ENCODE measurements around the gene QSOX2. TPM values are rescaled to one million over a fixed set of nuclear protein-coding genes. Genes with fewer than 3 reads are reported as not detected.

QSOX2 gene
- total and polyA plus RNA-seq, 7 donors = 0.60 to 10.1 (median 3.5) TPM

DNA sequence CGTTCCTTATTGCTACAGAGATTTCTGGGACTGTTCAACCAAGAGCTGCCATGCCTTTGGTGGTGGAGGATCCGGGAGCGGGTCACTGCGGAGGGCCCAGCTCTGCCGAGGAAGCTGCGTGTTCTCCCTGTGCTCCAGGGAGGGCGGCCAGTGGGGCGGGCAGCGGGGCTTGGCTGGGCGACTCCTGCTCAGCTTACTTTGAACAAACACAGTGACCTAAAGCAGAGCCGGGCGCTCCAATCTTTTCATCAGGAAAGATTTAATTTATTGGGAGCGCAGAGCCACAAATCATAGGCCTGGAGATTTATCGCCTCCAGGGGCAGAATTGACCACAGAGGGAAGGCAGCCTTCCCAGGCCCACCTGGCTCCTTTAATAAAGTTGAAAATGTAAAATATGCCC is 68.4 kb downstream of the QSOX2 start:
- Histone ChIP-seq H3K27me3 (peaks cover 0 to 49% (median 5%) of the 10 kb centered on the region in 3 donors), H3K36me3 (no peaks in the 10 kb centered on the region), H3K4me1 (no peaks in the 10 kb centered on the region), H3K9me3 (no peaks in the 10 kb centered on the region), H3K27ac (no peak overlapping the region), H3K4me3 (no peak overlapping the region)
- intact Hi-C loops (cut with DNase I) = no loop called here
- 80 to 83% methylated on average over 14 of the region's 14 CpGs for WGBS, 2 donors
- TF ChIP-seq POLR2AphosphoS5 (IDR thresholded peaks at IDR 0.05) (no peak), POLR2A (IDR thresholded peaks at IDR 0.05) (no peak), EP300 (IDR thresholded peaks at IDR 0.05) (no peak)
- TF ChIP-seq, protein P1, sequence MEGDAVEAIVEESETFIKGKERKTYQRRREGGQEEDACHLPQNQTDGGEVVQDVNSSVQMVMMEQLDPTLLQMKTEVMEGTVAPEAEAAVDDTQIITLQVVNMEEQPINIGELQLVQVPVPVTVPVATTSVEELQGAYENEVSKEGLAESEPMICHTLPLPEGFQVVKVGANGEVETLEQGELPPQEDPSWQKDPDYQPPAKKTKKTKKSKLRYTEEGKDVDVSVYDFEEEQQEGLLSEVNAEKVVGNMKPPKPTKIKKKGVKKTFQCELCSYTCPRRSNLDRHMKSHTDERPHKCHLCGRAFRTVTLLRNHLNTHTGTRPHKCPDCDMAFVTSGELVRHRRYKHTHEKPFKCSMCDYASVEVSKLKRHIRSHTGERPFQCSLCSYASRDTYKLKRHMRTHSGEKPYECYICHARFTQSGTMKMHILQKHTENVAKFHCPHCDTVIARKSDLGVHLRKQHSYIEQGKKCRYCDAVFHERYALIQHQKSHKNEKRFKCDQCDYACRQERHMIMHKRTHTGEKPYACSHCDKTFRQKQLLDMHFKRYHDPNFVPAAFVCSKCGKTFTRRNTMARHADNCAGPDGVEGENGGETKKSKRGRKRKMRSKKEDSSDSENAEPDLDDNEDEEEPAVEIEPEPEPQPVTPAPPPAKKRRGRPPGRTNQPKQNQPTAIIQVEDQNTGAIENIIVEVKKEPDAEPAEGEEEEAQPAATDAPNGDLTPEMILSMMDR (IDR thresholded peaks at IDR 0.05) = no peak
- no peak for DNase-seq

DNA sequence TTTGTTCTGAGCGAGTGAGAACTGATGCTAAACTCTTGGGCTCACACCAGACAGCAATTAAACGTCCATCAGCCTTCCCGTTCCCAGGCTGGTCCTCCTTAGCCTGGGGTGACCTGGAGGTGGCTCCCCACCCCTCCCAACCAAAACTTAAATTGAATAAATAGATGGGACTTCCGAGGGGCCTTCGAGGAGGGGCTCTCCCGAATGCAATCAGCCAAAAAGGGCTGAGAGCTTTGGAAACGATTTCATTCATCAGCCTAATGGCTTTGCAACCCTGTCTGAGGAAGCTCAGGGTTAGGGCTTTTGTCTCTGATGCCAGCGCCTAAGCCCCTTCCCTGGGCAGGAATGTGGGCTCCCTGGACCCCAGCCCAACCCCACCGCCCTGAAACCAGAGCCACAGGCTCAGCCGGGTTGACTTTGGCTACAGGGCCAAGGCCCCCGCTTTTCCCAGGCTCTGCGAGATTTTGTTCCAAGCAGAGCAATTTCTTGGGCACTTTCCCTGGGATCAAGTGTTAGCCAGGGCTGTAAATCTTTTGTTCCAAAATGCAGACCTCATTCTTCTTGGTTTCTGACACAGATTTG is 69.9 kb downstream of the QSOX2 start:
- Histone ChIP-seq H3K4me1 (no peaks in the 10 kb centered on the region), H3K27me3 (peaks cover 0 to 62% (median 16%) of the 10 kb centered on the region in 3 donors), H3K9me3 (no peaks in the 10 kb centered on the region), H3K4me3 (no peak overlapping the region), H3K36me3 (no peaks in the 10 kb centered on the region), H3K27ac (no peak overlapping the region)
- WGBS, 2 donors = 48 to 69% methylated on average over 12 of the region's 12 CpGs
- no peak for DNase-seq
- TF ChIP-seq POLR2AphosphoS5 (IDR thresholded peaks at IDR 0.05) (no peak), POLR2A (IDR thresholded peaks at IDR 0.05) (no peak), EP300 (IDR thresholded peaks at IDR 0.05) (no peak)
- TF ChIP-seq, protein P1 (IDR thresholded peaks at IDR 0.05) = no peak
- intact Hi-C loops (cut with DNase I) = no loop called here

DNA sequence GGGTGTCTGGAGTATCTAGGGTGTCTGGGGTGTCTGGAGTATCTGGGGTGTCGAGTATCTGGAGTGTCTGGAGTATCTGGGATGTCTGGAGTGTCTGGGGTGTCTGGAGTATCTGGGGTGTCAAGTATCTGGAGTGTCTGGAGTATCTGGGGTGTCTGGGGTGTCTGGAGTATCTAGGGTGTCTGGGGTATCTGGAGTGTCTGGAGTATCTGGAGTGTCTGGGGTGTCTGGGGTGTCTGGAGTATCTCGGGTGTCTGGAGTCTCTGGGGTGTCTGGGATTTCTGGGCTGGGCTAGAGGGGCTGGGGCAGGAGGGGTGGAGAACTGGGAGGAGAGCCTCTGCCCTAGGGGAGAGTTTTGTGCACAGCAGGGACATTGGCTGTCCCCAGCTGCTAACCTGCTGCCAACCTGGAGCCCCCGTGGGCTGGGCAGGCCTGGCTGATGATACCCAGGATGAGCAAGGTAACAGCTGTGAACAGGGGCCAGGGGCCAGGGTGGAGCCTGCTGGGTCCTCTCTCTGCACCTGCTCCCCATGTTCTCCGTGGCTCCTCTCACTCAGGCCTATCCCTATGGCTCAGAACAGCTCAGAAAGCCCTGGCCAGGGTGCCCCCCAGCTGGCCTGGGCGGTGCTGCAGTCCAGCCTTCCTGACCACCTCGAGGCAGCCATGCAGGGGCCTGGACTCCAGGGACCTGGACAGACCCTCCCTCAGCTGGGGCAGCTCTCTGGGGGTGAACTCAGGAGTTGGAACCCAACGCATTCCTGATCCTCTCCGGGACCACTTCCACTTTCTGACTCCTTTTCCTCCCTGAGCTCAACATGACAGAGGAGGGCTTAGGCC is 70.6 kb downstream of the QSOX2 start:
- WGBS, 2 donors = 60 to 66% methylated on average over 8 of the region's 8 CpGs
- no peak overlapping the region for H3K4me3 ChIP-seq
- TF ChIP-seq POLR2A (IDR thresholded peaks at IDR 0.05) (no peak), EP300 (IDR thresholded peaks at IDR 0.05) (no peak), POLR2AphosphoS5 (IDR thresholded peaks at IDR 0.05) (no peak)
- TF ChIP-seq, protein P1 (IDR thresholded peaks at IDR 0.05) = no peak
- H3K27ac ChIP-seq = no peak overlapping the region
- intact Hi-C loops (cut with DNase I) = no loop called here
- H3K27me3 ChIP-seq = peaks cover 0 to 63% (median 23%) of the 10 kb centered on the region in 3 donors
- no peaks in the 10 kb centered on the region for H3K36me3 ChIP-seq
- DNase-seq = no peak
- no peaks in the 10 kb centered on the region for H3K9me3 ChIP-seq
- H3K4me1 ChIP-seq = no peaks in the 10 kb centered on the region

DNA sequence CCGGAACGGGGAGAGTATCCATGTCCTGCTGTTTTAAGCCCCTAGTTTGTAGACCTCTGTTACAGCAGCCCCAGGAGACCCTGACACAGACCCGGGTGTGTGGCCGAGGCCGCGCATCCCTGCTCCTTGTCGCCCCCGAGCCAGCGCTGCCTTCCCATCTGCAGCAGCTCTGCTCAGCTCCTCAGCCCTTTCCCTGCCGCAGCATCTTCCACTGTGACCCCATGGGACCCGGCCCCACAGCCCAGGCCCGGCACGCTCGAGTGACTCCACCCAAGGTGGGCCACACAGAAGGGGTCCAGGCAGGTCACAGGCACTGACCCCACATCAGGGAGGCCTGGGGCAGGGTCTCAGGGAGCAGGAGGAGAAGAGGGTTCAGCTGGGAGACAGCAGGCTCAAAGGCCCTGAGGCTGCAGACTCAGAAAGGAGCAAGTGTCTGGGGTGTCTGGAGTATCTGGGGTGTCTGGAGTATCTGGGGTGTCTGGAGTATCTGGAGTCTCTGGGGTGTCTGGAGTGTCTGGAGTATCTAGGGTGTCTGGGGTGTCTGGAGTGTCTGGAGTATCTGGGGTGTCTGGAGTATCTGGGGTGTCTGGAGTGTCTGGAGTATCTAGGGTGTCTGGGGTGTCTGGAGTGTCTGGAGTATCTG is 71.8 kb downstream of the QSOX2 start:
- WGBS, 2 donors = 89 to 90% methylated on average over 14 of the region's 14 CpGs
- H3K27ac ChIP-seq = no peak overlapping the region
- DNase-seq = no peak
- intact Hi-C loops (cut with DNase I) = no loop called here
- H3K4me1 ChIP-seq = no peaks in the 10 kb centered on the region
- no peak overlapping the region for H3K4me3 ChIP-seq
- no peak for TF ChIP-seq POLR2A (IDR thresholded peaks at IDR 0.05)
- TF ChIP-seq, protein P1 (IDR thresholded peaks at IDR 0.05) = no peak
- TF ChIP-seq POLR2AphosphoS5 (IDR thresholded peaks at IDR 0.05) = no peak
- no peak for TF ChIP-seq EP300 (IDR thresholded peaks at IDR 0.05)
- H3K9me3 ChIP-seq = no peaks in the 10 kb centered on the region
- no peaks in the 10 kb centered on the region for H3K36me3 ChIP-seq
- H3K27me3 ChIP-seq = peaks cover 0 to 64% (median 36%) of the 10 kb centered on the region in 3 donors
